ENCODE results near the gene XRCC4.

GRCh38 chr5:83362526-83362925 lies 285.2 kb downstream of the XRCC4 start:
- TF ChIP-seq CTCF (IDR thresholded peaks at IDR 0.05) (no peak), EZH2phosphoT487 (IDR thresholded peaks at IDR 0.05) (no peak), EZH2 (IDR thresholded peaks at IDR 0.05) (no peak)

Data from neural progenitor cell (in vitro differentiated cells).